B cell (primary cell): ENCODE measurements around the gene KLHL13. TPM values are rescaled to one million over a fixed set of nuclear protein-coding genes. Genes with fewer than 3 reads are reported as not detected.

Experiments used
- ATAC-seq: fragments of 200-7000 bp; cut with Tn5 transposase; one replicate; pipeline ENCODE4 v1.10.0; 2021; ENCODE audit warnings: low read depth, mild to moderate bottlenecking, moderate number of reproducible peaks, moderate library complexity
- CTCF ChIA-PET: fragments of 350-600 bp; sonication (Branson Sonifier 250); formaldehyde crosslinking; loops from one replicate; lab custom pipeline; 2021; ENCODE audit warnings: antibody characterized with exemption, inconsistent platforms; lab: Charles Lee
- POLR2A ChIA-PET: fragments of 350-600 bp; sonication (Branson Sonifier 250); formaldehyde crosslinking; loops from one replicate; lab custom pipeline; 2021; ENCODE audit warnings: antibody characterized with exemption; lab: Charles Lee
- DNase-seq: peaks from one replicate; pipeline ENCODE4 v3.0.0; 2013
- H2AFZ ChIP-seq: 2 replicates; pipeline ENCODE4 v1.6.1; 2012; ENCODE audit warnings: mild to moderate bottlenecking, low read depth, low read length; ENCODE audit not compliant: insufficient read depth, poor library complexity, severe bottlenecking
- H3K27ac ChIP-seq, 2 donors: 1 replicate in 1 of 2; 2 replicates in 1 of 2; pipeline ENCODE4 v1.5.1; 2012 to 2013; ENCODE audit warnings: low read length in 2 of 2, mild to moderate bottlenecking in 2 of 2, moderate library complexity in 1 of 2
- H3K27me3 ChIP-seq, 4 experiments: fragments of 200-600 bp in 1 of 4; sonication (generic) in 1 of 4; replicated peaks in 1 of 4; 1 replicate in 2 of 4; 2 replicates in 2 of 4; pipeline versions ENCODE4 v1.6.1 to v1.7.0; 2013 to 2016; ENCODE audit warnings: low read length in 3 of 4, mild to moderate bottlenecking in 2 of 4, mixed read lengths in 1 of 4, moderate library complexity in 1 of 4; ENCODE audit not compliant: insufficient read depth in 4 of 4, control insufficient read depth in 3 of 4; ENCODE audit errors: control extremely low read depth in 1 of 4
- H3K36me3 ChIP-seq, 2 experiments: replicated peaks in 1 of 2; 1 replicate in 1 of 2; 2 replicates in 1 of 2; pipeline versions ENCODE4 v1.6.1 to v1.7.1; 2013; ENCODE audit warnings: low read length in 1 of 2; ENCODE audit not compliant: insufficient read depth in 2 of 2, control insufficient read depth in 1 of 2; ENCODE audit errors: control extremely low read depth in 1 of 2, extremely low read depth in 1 of 2
- H3K4me1 ChIP-seq, 2 donors: fragments of 200-600 bp in 1 of 2; sonication (generic) in 1 of 2; 1 replicate in 1 of 2; 2 replicates in 1 of 2; pipeline versions ENCODE4 v1.5.1 to v1.6.1; 2013 to 2017; ENCODE audit warnings: low read length in 2 of 2; ENCODE audit not compliant: control insufficient read depth in 2 of 2, insufficient read depth in 2 of 2
- H3K4me2 ChIP-seq: replicated peaks from 2 replicates; pipeline ENCODE3; 2012; ENCODE audit warnings: mild to moderate bottlenecking, low read depth, low read length; ENCODE audit not compliant: poor library complexity, severe bottlenecking
- H3K4me3 ChIP-seq, 5 experiments: fragments of 200-600 bp in 1 of 5; sonication (generic) in 1 of 5; 1 replicate in 3 of 5; 2 replicates in 2 of 5; pipeline versions ENCODE4 v1.5.1 to v1.7.0; 2011 to 2016; ENCODE audit warnings: low read length in 4 of 5, mild to moderate bottlenecking in 4 of 5, low read depth in 2 of 5, control low read depth in 1 of 5, moderate library complexity in 1 of 5; ENCODE audit not compliant: insufficient read depth in 1 of 5; ENCODE audit errors: control extremely low read depth in 1 of 5, extremely low read depth in 1 of 5
- H3K79me2 ChIP-seq: fragments of 200-600 bp; sonication (generic); one replicate; pipeline ENCODE4 v1.6.0; 2016; ENCODE audit warnings: low read length; ENCODE audit not compliant: control insufficient read depth, insufficient read depth
- H3K9ac ChIP-seq: fragments of 200-600 bp; sonication (generic); 2 replicates; pipeline ENCODE4 v1.6.1; 2017; ENCODE audit warnings: mild to moderate bottlenecking, low read length, moderate library complexity
- H3K9me3 ChIP-seq, 3 donors: one replicate each; pipeline versions ENCODE4 v1.6.1 to v1.7.1; 2013; ENCODE audit warnings: low read length in 2 of 3; ENCODE audit not compliant: control insufficient read depth in 2 of 3, insufficient read depth in 1 of 3; ENCODE audit errors: control extremely low read depth in 1 of 3
- H4K20me1 ChIP-seq: 2 replicates; pipeline ENCODE4 v1.6.0; 2012; ENCODE audit warnings: mild to moderate bottlenecking, low read length; ENCODE audit not compliant: insufficient read depth, control insufficient read depth, poor library complexity, severe bottlenecking
- H3K27ac Mint-ChIP-seq: one replicate; pipeline ENCODE4 v1.8.0; 2021; ENCODE audit warnings: mixed read lengths
- H3K27me3 Mint-ChIP-seq: one replicate; pipeline ENCODE4 v1.8.0; 2021; ENCODE audit warnings: mixed read lengths
- H3K4me1 Mint-ChIP-seq: one replicate; pipeline ENCODE4 v1.8.0; 2021; ENCODE audit warnings: mixed read lengths
- H3K4me3 Mint-ChIP-seq: one replicate; pipeline ENCODE4 v1.8.0; 2021; ENCODE audit warnings: mixed read lengths
- H3K9me3 Mint-ChIP-seq: one replicate; pipeline ENCODE4 v1.8.0; 2022; ENCODE audit warnings: mixed read lengths; ENCODE audit not compliant: insufficient read depth
- CTCF ChIP-seq: fragments of 200-600 bp; IDR thresholded peaks from one replicate; pipeline ENCODE4 v1.8.0; 2022; ENCODE audit warnings: antibody characterized with exemption, mild to moderate bottlenecking
- EZH2 ChIP-seq: IDR thresholded peaks from 2 replicates; pipeline ENCODE4 v1.6.1; 2012; ENCODE audit warnings: borderline replicate concordance, low read depth, mild to moderate bottlenecking, moderate library complexity, low read length; ENCODE audit not compliant: insufficient read depth, poor library complexity, severe bottlenecking
- WGBS: methylation state at CpG from one replicate; pipeline ENCODE4 v1.1.5; 2013; ENCODE audit warnings: missing lambda C conversion rate; ENCODE audit not compliant: insufficient coverage; 5-methylcytosine and 5-hydroxymethylcytosine counted together
- intact Hi-C: fragments of 100-400 bp; cut with micrococcal nuclease; formaldehyde crosslinking; loops from one replicate; pipeline ENCODE4 v1.10.0; 2022
- polyA plus RNA-seq: library from polyadenylated mRNA; depleted of rRNA; stranded (reverse); fragments of >200 nt; gene quantifications from 2 replicates; pipeline ENCODE4 v1.2.3, GENCODE V29; 2012
- total RNA-seq, 2 donors: library from RNA; stranded (reverse); fragments of 120-200 nt in 1 of 2; gene quantifications; 1 replicate in 1 of 2; 2 replicates in 1 of 2; pipeline versions ENCODE4 v1.2.3 to v1.2.4, GENCODE V29; 2013 to 2022

The KLHL13 gene
- total and polyA plus RNA-seq, 2 donors (not counting 1 experiment from before 2014, with no cell fraction given), result 0.04 TPM; not detected in 1

GRCh38 chrX:118143578-118143977, 27.0 kb upstream of the KLHL13 start:
- H3K79me2 ChIP-seq, result no peaks in the 10 kb centered on the region
- no peaks in the 10 kb centered on the region for H3K9me3 ChIP-seq
- H3K27me3 ChIP-seq, result no peaks in the 10 kb centered on the region
- Mint-ChIP-seq H3K9me3 (no peaks in the 10 kb centered on the region), H3K27me3 (no peaks in the 10 kb centered on the region), H3K4me3 (no peak overlapping the region), H3K27ac (no peak overlapping the region), H3K4me1 (no peaks in the 10 kb centered on the region)
- H2AFZ ChIP-seq, result no peak overlapping the region
- H3K27ac ChIP-seq, result no peak overlapping the region
- intact Hi-C loops, result no loop called here
- no peaks in the 10 kb centered on the region for H3K4me1 ChIP-seq
- ChIA-PET POLR2A (no interaction called here), CTCF (no interaction called here)
- DNase-seq (no peak), ATAC-seq (no peak)
- no CpG with 5 or more reads among the region's 3 CpGs for WGBS
- H4K20me1 ChIP-seq, result no peaks in the 10 kb centered on the region
- TF ChIP-seq EZH2, result no peak
- H3K4me3 ChIP-seq, result no peak overlapping the region
- H3K36me3 ChIP-seq, result no peaks in the 10 kb centered on the region
- H3K4me2 ChIP-seq, result no peak overlapping the region
- no peak overlapping the region for H3K9ac ChIP-seq

- Histone ChIP-seq H3K4me2 (no peak overlapping the region), H4K20me1 (no peaks in the 10 kb centered on the region), H3K9me3 (no peaks in the 10 kb centered on the region), H3K4me3 (no peak overlapping the region), H3K9ac (no peak overlapping the region), H3K27ac (no peak overlapping the region), H3K27me3 (no peaks in the 10 kb centered on the region), H2AFZ (no peak overlapping the region), H3K36me3 (no peaks in the 10 kb centered on the region), H3K79me2 (no peaks in the 10 kb centered on the region), H3K4me1 (no peaks in the 10 kb centered on the region)
- no peaks in the 10 kb centered on the region for H3K9me3 Mint-ChIP-seq
- TF ChIP-seq EZH2 (no peak), CTCF (no peak)
- H3K27ac Mint-ChIP-seq, result no peak overlapping the region
- intact Hi-C loops, result no loop called here
- ATAC-seq, result no peak
- H3K27me3 Mint-ChIP-seq, result peaks cover 4% of the 10 kb centered on the region
- DNase-seq, result no peak
- WGBS, result no CpG with 5 or more reads among the region's 3 CpGs
- ChIA-PET CTCF (no interaction called here), POLR2A (no interaction called here)
- H3K4me3 Mint-ChIP-seq, result no peak overlapping the region
- no peaks in the 10 kb centered on the region for H3K4me1 Mint-ChIP-seq
Measured at GRCh38 chrX:118131336-118131735, 14.7 kb upstream of the KLHL13 start.
